Epidermal melanocyte (primary cell): ENCODE results near the gene SLC2A8.

Experiments used
- DNase-seq: peaks from one replicate; pipeline ENCODE4 v3.0.0; 2011; ENCODE audit warnings: low spot score; ENCODE audit not compliant: insufficient read length

The SLC2A8 gene, protein sequence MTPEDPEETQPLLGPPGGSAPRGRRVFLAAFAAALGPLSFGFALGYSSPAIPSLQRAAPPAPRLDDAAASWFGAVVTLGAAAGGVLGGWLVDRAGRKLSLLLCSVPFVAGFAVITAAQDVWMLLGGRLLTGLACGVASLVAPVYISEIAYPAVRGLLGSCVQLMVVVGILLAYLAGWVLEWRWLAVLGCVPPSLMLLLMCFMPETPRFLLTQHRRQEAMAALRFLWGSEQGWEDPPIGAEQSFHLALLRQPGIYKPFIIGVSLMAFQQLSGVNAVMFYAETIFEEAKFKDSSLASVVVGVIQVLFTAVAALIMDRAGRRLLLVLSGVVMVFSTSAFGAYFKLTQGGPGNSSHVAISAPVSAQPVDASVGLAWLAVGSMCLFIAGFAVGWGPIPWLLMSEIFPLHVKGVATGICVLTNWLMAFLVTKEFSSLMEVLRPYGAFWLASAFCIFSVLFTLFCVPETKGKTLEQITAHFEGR

DNA sequence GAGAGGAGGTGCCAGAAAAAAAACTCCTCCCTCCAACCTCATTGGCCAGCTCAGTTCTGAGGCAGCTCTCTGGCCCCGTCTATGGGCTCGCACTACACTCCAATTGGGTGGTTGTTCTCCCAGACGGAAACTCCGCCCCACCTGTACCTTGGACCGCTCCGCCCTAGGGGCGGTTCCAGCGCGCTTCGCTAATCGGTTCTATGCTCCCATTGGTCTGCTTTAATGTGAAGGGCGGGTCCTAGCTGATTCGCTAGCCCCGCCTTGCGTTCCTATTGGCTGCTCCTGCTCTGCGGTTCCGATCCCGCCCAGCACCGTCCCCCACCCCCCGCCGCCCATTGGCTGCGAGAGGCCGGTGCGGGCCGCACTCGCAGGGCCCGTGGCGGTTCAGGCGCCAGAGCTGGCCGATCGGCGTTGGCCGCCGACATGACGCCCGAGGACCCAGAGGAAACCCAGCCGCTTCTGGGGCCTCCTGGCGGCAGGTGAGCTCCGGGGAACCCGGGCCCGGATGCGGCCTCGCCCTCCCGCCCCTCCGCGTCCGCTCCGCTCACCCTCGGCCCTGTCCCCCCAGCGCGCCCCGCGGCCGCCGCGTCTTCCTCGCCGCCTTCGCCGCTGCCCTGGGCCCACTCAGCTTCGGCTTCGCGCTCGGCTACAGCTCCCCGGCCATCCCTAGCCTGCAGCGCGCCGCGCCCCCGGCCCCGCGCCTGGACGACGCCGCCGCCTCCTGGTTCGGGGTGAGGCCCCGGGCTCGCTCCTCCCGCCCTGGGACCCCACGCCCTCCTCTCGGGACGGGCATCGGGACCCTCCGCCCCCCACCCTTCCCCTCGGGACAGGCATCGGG is at the start of gene SLC2A8:
SLC2A8 (plus strand) TSS at position 362 of the 838 bp plus-strand sequence; CDS start at position 424, 62 bp downstream.
- peak; percentile 83 for DNase-seq

DNA sequence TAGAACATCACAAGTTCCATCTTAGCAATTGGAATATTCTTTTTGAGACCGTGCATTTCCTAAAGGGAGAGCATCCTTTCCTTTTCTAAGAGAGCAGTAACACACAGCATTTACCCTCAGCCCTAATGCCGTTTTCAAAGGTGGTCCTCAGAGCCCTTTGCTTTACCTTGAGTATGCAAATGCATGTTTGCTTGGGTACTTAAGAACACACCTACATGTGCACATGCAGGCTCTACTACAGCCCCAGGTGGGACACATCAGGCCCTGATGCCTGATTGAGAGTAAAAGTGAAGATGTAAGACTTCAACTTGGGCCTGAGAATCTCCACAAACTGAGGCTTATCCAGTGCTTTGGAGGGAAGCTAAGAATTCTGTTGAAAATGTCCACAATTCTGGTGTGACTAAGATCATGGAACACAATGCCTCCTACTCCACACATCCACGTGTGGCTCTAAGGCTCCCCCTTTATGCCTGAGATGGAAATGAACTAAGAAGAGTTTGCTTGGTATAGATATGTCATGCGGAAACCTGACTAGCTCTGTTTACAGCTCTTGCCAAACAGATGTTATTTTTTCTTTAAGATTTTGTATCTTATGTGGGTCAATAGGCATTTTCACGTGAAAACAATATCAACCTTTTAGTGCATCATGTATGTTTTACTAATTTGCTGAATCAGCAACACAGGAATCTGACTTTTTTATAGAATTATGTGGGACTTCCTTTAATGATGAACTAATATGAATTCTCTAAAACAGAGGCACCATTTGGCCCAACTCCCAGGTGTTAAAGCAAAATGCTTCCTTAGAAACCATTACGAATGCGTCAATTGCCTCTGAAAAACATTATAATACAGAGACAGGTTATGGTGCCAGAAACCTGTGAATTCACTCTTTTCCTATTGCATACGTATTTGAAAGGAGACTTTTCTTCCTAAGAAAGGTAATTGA is 48.9 kb upstream of the SLC2A8 start:
- peak; percentile 48 for DNase-seq

GRCh38 chr9:127349483-127350113 is 47.4 kb upstream of the SLC2A8 start:
- no peak for DNase-seq

GRCh38 chr9:127351182-127352166 is 45.5 kb upstream of the SLC2A8 start:
- DNase-seq = no peak

DNA sequence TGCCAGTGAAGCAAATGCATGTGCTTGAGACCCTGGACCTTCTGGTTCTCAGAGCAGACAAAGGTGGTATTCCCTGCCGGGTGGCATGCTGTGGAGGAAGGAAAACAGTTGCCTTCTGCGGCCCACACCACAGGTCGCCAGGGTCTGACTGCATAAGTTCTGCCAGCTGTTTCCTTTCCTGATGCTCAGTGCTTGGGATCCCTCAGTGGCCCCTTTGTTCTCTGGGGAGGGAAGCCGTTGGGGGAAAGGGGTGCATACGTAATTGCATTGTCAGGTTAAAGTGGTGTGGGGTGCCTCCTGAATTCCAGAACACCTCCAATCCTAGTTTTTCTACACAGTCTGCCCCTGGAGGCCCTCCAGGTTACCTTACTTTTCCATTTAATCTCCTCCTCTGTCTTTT is 43.1 kb upstream of the SLC2A8 start:
- DNase-seq = no peak

DNA sequence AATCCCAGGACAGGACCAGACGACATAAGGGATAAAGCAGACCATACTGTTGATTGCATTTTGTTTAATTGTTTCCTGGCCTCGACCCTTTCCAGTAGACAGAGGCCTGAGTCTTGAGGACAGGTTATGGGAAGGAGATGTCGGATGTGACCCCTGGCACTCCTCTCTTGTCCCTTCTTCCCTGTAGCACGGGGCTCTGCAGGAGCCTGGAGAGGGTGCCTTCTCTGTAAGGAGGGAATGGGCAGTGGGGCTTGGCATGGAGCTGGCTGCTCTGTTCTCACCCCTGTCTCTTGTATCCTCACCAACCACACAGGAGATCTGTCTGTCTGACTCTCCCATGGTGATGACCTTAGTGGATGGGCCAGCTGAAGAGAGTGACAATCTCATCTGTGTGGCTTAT is 40.1 kb upstream of the SLC2A8 start:
- no peak for DNase-seq

GRCh38 chr9:127358023-127358535 is 38.9 kb upstream of the SLC2A8 start:
- no peak for DNase-seq

DNA sequence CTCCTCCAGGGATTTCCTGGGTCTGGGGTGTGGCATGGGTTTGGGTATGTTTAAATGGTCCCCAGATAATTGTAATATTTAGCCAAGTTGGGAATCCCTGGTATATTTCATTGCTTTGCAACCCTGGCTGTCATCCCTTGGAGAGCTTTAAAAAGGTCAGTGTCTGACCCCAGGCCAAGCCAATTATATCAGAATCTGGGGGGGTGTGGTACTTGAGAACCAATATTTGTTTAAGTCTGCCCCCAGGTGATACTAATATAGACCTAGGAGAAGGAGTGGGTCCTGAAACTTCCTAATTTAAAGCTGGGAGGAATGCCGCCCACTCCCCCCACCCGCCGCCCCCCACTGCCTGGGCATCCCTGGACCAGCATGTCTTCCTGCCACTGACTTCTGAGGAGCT is 38.2 kb upstream of the SLC2A8 start:
- no peak for DNase-seq

GRCh38 chr9:127360250-127360649 is 36.7 kb upstream of the SLC2A8 start:
- DNase-seq = no peak

DNA sequence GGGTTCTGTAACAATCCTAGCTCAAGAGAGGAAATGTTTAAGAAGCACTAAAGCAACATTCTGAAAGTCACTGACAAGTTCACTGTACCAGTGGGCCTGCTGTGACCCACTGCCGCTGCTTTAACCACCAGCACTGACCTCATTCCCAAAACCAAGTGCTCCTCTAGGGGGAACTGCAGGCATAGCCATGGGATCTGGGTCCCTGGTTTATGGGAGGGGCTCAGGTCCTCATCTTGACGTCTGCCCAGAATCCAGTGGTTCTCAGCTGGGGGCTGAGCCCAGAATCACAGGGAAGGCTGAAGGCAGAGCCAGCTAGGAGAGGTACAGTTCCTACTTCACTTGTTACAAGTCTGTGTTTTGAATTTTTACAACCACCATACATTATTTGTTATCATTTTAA is 36.1 kb upstream of the SLC2A8 start:
- DNase-seq = no peak

- no peak for DNase-seq
Observed at GRCh38 chr9:127361561-127361960, 35.4 kb upstream of the SLC2A8 start.

GRCh38 chr9:127362829-127363228 is 34.1 kb upstream of the SLC2A8 start:
- no peak for DNase-seq

DNA sequence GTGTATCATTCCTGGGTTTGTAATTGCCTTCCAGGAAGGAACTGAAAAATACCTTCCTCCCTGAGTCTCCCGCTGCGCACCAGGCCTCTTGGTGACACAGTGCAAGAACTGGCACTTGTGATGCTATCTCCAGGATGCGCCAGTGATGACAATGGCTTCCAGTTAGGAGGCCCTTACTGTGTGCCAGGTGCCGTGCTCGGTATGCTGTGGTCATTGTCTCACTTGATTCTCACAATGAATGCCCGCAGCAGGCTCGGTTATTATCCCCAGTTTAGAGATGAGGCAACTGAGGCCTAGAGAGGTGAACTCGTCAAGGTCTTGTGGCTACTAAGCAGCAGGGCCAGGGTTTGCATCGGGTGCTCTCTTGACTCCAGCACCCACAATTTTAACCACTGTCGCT is 31.5 kb upstream of the SLC2A8 start:
- DNase-seq = no peak

DNA sequence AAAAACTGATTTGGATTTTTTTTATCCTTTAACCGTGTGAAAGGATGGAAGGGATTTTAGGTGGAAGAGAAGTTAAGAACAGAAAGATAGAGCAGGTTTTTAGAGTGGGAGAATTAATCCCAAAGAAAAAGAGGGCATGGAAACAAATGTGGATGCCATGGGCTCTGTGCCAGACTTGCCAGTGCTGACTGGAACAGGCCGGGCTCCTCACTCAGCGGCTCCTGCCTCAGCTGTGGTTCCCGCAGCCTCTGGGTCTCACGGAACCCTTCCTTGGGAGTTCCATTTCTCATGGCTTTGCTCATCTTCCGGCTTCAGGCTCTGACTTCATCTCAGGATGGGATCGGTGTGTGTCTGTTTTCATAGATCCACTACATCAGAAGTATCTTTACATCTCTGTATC is 30.4 kb upstream of the SLC2A8 start:
- DNase-seq = no peak

GRCh38 chr9:127368852-127369402 is 28.0 kb upstream of the SLC2A8 start:
- DNase-seq = no peak

- DNase-seq = no peak
Observed at GRCh38 chr9:127369428-127369827, 27.5 kb upstream of the SLC2A8 start.

DNA sequence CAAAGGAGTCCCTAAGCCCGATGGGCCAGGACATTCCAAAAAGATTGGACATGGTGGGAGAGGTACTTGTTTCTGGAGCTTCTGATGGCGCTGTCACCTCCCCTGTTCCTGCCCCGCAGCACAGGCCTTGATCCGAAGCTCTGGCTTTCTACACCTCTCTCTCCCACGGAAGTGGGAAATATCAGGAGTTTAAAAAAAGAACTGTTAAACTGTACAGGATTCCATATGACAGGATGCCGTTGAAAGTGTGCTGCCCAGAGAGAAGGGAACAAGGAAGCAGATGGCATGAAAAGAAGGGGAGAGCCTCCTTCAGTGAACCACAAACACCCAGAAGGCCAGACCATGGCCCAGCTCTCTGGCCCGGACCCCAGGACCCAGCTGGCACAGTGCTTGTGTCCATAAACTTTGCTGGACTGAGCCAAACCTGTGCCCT is 26.8 kb upstream of the SLC2A8 start:
- no peak for DNase-seq

GRCh38 chr9:127370672-127371648 is 26.0 kb upstream of the SLC2A8 start:
- no peak for DNase-seq
